Tibial nerve (tissue), 3 donors: Measurements from ENCODE around the gene IFFO2.

Experiments
- POLR2A ChIP-seq, 2 donors: fragments of 450-650 bp; IDR thresholded peaks; one replicate each; pipeline ENCODE4 v1.6.1; 2017; ENCODE audit warnings: antibody characterized with exemption in 2 of 2, mild to moderate bottlenecking in 2 of 2, moderate library complexity in 2 of 2
- TF ChIP-seq, protein P1 (sequence below), 5 experiments: fragments of 200-600 bp in 3 of 5; fragments of 450-650 bp in 2 of 5; sonication (generic) in 3 of 5; IDR thresholded peaks; one replicate each; pipeline ENCODE4 v1.5.1; 2016 to 2019; ENCODE audit warnings: antibody characterized with exemption in 5 of 5, mild to moderate bottlenecking in 3 of 5, moderate library complexity in 2 of 5

- TF ChIP-seq POLR2A (IDR thresholded peaks at IDR 0.05), result no peak
- TF ChIP-seq, protein P1, sequence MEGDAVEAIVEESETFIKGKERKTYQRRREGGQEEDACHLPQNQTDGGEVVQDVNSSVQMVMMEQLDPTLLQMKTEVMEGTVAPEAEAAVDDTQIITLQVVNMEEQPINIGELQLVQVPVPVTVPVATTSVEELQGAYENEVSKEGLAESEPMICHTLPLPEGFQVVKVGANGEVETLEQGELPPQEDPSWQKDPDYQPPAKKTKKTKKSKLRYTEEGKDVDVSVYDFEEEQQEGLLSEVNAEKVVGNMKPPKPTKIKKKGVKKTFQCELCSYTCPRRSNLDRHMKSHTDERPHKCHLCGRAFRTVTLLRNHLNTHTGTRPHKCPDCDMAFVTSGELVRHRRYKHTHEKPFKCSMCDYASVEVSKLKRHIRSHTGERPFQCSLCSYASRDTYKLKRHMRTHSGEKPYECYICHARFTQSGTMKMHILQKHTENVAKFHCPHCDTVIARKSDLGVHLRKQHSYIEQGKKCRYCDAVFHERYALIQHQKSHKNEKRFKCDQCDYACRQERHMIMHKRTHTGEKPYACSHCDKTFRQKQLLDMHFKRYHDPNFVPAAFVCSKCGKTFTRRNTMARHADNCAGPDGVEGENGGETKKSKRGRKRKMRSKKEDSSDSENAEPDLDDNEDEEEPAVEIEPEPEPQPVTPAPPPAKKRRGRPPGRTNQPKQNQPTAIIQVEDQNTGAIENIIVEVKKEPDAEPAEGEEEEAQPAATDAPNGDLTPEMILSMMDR (IDR thresholded peaks at IDR 0.05), result no peak
Observed at GRCh38 chr1:18928406-18928805, 28.1 kb downstream of the IFFO2 start.
